IPS DF 19.7 (cell line): ENCODE results near the gene RBM47.
"Not testable (repeated sequence)": the region's sequence is repeated elsewhere in the genome, so short reads cannot be mapped to it uniquely, and the experiment has no call there.

ENCODE experiments used
- DNase-seq: peaks from one replicate; pipeline ENCODE4 v3.0.0-alpha.2; 2013; ENCODE audit warnings: low read depth, low spot score

Gene RBM47

DNA sequence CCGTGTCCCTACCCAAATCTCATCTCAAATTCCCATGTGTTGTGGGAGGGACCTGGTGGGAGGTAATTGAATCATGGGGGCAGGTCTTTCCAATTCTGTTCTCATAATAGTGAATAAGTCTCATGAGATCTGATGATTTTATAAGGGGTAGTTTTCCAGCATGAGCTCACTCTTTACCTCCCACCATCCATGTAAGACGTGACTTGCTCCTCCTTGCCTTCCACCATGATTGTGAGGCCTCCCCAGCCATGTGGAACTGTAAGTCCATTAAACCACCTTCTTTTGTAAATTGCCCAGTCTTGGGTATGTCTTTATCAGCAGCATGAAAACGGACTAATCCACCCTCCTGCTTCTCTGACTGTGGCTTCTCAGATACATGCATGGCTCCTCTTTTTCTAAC lies 222.2 kb downstream of the RBM47 start:
- DNase-seq, result not testable (repeated sequence)

DNA sequence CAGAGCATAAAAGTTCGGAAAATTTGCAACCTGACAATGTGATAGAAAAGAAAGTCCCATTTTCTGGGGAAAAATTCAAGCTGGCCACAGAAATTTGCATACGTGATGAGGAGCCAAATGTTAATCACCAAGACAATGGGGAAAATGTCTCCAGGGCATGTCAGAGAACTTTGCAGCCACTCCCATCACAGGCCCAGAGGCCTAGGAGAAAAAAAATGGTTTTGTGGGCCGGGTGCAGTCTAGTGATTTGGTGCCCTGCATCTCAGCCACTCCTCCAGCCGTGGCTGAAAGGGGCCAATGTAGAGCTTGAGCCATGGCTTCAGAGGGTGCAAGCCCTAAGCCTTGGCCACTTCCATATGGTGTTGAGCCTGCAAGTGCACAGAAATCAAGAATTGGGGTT lies 223.3 kb downstream of the RBM47 start:
- DNase-seq, result no peak

DNA sequence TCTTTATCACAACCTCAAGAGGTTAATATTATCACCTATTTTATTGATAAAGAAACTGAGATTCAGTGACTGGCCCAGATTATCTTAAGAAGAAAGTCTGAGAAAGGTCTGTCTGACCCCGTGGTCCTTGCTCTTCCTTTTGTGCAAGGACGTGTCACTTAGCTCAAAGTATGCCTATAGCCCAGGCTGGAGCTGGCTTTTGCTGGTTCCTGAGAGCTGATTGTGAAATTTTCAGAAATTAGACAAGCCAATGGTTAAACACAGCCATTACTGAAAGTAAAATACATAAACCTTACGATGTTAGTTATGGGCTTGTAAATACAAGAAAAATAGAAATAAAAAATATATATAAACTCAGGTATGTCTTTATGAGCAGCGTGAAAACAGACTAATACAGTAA lies 224.5 kb downstream of the RBM47 start:
- no peak for DNase-seq

DNA sequence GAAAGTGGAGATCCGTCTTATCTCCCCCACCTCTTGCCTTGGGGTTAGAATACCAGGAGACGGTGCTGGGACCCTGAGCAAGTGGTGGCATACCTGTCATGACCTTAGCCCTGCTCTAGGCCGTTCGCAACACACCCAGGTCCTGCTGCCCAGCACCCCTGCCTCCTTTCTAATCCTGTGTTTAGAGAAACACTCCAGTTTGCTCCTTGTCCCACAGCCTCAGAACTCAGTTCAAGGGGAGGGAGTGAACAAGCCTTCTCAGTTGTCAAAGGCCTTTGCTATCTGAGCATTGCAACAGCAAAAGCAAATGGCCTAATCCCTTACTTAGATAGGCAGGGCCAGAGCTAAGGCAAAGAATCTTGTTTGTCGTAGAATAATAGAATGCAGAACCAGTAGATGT lies 226.6 kb downstream of the RBM47 start:
- no peak for DNase-seq

DNA sequence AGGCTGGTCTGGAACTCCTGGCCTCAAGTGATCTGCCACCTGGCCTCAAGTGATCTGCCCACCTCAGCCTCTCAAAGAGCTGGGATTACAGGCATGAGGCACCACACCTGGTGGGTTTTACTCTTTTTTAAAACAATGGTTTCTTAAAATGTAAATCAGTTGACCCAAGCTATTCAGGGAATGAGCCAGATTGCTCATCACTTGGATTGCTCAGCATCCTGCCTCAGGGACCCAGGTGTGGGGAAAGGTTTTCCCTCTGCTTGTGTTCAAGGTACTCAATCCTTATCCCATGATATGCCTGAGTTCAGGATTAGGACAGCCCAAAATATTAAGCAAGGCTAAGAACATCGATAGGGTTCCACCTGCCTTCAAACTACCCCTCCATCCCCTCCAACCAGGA lies 227.1 kb downstream of the RBM47 start:
- no peak for DNase-seq

DNA sequence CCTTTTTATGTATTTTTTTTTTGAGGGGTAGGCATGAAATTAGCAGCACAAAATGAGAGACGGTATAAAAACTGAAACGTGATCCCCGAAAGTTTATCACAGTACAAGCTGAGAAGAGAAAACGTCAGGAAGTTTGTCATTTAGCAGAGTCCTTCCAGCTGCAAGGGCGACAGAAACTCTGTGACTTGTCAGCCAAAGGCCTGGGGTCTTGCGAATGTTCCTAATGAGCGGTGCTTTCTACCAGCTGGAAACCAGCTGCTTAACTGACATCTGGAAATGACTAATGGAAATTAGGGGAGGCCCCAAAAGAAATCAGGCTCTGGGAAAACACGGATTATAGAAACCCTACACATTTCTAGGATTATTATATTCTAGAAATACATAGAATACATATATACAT lies 228.0 kb downstream of the RBM47 start:
- DNase-seq, result no peak

DNA sequence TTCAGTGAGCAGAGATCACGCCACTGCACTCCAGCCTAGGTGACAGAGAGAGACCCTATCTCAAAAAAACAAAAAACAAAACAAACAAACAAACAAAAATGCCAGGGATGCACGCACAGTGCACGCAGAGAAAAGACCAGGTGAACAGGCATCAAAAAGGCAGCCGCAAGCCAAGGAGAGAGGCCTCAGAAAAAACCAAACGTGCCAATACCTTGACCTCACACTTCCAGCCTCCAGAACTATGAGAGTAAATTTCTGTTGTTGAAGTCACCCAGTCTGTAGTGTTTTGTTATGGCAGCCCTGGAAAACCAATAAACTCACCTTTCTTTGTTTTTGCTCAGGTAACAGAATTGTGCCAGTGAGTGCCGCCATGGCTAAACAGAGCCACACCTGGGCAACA lies 228.6 kb downstream of the RBM47 start:
- no peak for DNase-seq

DNA sequence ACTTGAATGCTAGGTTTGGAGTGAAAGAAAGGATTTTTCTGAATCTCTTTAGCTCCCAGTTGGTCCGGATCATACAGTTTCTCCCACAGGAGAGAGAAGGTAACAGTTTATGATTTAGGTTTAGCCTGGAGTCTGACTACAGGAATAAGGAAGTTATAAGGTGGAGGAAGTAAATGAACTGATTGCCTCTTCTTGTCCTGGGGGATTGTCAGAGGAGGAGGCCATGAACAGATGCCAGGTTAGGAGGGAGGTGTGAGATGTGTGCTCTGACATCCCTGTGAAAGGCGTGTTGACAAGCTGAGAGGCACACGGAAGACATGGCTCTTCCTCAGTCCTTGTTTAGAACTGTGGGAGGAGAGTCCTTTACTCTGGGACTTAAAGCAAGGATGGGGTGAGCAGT lies 230.1 kb downstream of the RBM47 start:
- DNase-seq, result no peak

DNA sequence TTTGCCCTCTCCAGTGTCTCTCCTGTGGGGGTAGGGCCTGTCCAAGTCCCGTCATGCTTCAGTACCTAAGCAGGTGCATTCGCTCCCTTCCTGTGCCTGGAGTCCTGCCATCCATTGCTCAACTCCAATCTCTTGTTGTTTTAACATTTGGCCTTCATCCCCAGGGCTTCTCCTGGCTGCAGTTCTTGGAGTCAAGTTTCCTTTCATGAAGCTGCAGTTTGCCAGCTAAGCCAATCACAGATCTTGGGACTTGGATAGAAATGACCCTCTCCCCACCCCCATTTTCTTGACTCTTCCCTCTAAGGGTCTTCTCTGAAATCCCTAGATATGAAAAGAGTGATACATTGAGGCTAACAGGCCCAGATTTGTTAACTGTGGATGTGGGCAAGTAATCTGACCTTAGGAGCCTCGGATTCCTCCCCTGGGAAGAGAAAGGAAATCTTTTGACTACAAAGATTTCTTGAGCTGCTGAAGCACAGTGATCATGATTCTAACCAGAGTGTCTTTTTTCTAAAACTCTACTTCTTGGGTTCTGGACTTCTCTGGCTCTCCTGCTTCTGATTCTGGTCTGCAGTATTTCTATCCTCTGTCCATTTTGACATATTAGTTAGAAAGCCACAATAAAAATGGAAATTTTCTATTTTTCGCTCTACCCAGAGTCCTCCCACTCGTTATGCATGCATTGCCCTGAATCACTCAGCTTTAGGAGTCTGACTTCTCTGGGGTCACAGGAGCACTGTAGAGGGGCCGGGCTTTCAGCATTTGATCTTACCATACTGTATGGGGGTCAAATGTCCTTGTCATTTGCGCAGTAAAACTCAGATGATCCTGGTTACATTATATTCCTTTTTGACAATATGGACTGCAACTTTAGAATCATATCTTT lies 233.5 kb downstream of the RBM47 start:
- peak; percentile 23 for DNase-seq

DNA sequence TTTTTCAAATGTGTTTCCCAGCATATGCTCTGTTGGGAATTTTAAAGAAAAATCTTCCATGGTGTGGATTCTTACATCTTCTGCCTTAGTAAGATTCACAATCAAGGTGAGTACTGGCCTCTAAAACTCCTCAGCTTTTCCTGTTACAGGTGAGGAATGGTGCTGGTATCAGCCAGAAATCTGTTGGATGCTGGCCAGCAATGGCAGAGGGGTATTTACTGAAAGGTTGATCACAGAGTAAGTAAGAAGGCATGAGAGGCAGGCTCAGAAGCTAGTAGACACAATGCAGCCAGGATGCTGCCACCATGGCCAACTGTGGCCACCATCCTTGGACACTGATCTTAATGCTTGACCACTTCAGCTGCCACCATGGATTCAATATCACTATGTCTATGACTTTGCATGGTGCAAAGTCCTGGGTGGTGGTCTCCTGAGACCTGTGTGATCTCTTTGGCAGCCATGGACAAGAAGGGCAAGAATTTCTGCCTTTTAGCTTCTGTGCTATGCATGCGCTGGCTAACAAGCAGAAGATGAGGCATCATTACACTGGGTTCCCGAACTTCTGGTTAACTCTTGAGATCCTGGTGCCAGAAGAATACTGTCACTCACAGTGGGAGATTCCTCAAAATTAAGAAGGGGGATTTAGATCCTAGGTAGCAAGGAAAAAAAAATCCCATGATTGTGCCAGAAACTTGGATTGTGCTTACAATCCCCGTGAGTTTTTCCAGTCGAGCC lies 234.3 kb downstream of the RBM47 start:
- no peak for DNase-seq

DNA sequence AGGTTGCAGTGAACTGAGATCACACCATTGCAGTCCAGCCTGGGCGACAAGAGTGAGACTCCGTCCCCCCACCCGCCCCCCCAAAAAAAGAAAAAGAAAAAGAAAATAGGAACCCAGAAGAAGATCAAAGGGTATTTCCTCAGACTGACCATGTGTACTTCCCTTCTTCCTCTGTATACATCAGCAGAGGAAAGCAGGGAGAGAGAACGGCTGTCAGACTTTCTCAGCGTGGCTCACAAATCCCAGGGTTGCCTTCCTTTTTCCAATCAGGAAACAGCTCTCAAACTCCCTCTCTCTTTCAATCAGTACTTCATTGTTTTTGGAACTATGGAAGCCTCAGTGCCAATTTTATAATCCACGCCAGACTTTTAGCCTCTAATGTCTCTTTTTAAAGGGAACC lies 235.4 kb downstream of the RBM47 start:
- no peak for DNase-seq

DNA sequence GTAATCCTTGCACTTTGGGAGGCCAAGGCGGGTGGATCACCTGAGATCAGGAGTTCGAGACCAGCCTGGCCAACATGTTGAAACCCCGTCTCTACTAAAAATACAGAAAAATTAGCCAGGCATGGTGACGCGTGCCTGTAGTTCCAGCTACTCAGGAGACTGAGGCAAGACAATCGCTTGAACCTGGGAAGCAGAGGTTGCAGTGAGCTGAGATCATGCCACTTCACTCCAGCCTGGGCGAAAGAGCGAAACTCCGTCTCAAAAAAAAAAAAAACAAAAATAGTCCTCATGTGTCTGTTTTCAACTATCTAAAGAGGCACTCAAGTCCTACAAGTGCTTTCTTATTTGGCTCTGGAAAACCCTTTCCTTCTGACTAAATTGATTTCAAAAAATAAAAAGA lies 237.4 kb downstream of the RBM47 start:
- not testable (repeated sequence) for DNase-seq

DNA sequence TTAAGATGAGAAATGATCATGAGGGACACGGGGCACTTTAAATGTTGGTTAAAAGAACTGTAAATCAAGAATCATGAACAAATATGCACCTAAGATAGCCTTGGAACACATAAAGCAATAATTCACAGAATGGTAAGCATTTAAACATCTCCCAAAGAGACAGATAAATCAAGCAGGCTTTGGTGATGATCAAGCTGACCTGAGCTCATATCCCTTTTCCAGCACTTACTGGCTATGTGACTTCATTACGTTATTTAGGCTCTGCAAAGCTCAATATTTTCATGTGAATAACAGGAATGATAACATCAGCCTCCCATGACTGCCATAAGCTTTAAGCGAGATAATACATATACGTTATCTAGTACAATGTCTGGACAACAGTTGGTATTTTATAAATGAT lies 239.7 kb downstream of the RBM47 start:
- DNase-seq, result no peak

DNA sequence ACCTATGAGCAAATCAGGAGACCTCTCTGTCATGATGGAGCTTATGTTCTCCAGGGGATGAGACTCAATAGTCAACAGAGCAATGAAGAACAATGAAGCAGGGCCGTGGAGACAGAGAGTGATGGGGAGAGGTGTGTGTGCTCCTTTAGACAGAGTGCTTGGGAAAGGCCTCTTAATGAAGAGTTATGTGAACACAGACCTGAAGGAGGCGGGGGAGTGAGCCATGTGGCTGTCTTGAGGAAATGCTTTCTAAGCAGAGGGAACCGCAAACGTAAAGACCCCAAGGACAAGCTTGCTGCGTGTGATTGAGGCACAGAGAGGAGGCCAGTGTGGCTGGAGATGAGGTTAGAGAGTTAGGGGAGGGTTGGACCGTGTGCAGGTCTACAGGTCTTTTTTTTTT lies 241.4 kb downstream of the RBM47 start:
- DNase-seq, result peak; percentile 28

DNA sequence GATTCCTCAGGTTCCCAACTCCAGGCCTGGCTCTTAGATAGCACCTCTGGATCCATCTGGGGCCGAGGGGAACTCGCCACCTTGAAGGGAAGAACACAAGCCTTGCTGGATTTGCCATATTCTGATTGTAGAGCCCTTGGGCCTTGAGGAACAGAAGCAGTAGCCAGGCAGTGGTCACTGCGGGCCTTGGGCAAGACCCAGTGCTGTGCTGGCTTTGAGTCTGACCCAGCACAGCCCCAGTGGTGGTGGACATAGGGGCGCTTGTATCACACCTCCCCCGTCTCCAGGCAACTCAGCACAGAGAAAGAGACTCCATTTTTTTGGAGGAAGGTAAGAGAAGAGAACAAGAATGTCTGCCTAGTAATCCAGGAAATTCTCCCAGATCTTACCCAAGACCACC lies 249.0 kb downstream of the RBM47 start:
- no peak for DNase-seq

DNA sequence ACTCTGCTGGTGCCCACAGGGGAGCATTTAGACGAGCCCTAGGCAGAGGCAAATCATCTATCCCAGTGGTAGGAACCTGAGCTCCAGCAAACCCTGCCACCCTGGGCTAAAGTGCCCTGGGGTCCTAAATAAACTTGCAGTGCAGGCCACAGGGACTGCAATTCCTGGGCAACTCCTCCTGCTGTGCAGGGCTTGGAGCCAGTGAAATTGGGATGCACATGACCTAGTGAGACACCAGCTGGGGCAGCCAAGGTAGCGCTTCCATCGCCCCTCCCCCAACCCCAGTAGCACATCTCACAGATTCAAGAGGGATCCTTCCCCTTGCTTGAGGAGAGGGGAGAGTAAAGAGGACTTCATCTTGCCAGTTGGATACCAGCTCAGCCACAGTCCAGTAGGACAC lies 250.4 kb downstream of the RBM47 start:
- no peak for DNase-seq

DNA sequence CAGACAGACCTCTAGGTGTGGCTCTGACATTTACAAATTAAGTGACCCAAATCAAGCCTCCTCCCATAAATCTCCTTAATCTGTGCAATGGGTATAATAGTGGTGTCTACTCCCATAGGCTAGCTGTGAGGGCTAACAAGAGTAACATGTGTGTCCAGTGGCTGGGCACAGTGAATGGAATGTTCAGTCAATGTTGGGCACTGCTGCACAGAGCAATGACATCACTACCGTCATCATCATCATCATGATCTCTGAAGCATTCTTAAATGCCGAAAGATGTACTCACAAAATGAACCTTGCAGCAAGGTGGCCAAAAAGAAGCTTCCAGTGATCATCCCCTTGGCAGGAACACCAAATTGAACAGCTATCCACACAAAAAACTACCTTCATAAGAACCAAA lies 251.0 kb downstream of the RBM47 start:
- DNase-seq, result no peak

DNA sequence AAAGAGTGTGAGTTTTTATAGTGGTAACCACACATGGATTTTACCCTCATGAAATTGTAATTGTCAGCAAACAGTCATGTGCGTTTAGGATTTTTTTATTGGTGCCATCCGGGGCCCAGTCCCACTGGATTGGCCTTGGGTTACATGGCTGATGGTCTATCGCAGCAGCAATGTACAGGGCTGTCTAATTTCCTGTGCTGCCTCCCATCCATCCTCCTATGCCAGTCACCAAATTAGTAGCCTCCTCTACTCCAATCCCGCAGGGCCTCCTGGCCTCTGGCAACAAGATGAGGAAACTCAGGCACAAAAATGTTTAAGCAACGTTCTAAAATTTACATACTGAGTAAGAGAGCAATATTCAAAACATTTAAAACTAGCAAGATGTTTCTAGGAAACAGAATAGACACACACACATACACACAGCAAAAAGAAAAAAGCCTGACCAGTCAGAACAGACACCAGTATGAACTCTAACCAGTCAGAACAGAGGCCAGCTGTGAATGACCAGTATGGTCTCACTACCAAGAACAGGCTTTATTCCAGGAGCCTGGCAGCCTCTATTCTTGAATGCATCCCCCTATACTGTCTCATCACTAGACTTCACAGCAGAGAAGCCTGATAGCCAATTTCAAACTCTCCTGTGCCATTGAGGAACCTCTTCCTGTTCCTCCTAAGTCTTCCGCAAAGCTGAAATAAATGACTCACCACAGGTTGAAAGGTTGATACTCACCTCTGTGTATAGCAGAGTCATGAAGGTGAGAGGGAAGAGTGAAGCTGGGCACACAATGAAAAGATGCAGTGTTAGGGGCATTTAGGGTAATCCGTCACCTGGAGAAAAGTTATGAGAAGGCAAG lies 251.9 kb downstream of the RBM47 start:
- DNase-seq, result no peak

DNA sequence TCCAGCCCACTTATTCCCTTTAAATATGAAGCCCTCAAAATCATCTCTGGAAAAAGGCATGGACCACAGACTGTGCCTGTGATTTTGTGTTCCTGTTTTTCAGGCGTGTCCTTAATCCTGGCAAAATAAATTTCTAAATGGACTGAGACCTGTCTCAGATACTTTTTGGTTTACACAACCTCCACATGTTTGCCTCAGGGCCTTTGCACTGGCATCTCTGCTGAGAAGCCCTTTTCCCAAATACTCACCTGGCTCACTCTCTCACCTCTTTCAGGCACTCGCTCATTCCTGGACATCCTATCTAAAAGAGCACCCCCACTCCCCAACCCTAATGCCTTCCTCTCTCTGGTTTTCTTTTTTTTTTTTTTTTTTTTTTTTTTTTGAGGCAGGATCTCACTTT lies 254.0 kb downstream of the RBM47 start:
- DNase-seq, result no peak

DNA sequence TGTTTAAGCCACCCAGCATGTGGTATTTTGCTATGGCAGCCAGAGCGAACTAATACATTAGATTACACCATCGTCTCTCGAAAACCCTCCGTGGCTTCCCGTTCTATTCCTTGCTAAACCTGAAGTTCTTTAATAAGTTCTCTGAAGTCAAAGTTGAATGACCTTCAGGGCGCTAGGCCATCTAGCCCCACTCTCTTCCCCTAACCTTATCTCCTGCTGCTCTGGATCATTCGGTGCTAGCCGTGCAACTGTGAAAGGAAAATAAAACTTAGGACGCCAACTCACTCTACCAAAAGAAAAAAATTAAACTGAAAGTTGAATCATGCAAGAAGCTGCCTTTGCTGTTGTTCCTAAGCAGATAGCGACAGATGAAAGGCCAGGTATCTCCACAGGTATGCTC lies 254.6 kb downstream of the RBM47 start:
- no peak for DNase-seq

DNA sequence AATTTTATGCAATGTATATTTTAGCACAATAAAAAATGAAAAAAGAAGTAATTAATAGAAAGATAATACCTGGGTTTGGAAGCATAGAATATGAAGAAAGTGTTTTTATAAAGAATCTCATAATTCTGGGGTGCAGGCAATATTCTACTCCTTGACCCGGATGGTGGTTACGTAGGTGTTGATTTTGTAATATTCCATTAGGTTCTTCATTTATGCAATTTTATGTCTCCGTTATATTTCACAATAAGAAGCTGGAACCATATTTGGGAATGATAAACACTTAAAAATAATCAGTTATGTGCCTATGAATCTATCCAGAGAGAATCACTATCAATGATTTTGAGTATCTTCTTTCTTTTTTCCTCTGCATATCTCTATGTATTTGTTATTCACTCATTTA lies 256.0 kb downstream of the RBM47 start:
- no peak for DNase-seq
